H9 (cell line): ENCODE measurements around the gene LPAR2. TPM values are rescaled to one million over a fixed set of nuclear protein-coding genes. Genes with fewer than 3 reads are reported as not detected.

ENCODE experiments used
- DNase-seq: peaks from one replicate; pipeline ENCODE4 v3.0.0-alpha.2; 2017
- H2AFZ ChIP-seq: one replicate; pipeline ENCODE4 v1.6.1; 2013; ENCODE audit warnings: mild to moderate bottlenecking, low read length, control low read depth, moderate library complexity
- H2AK5ac ChIP-seq: 2 replicates; pipeline ENCODE4 v1.6.1; 2013; ENCODE audit warnings: low read length, control low read depth, mixed read lengths; ENCODE audit not compliant: insufficient read length
- H2BK120ac ChIP-seq: one replicate; pipeline ENCODE4 v1.6.1; 2013; ENCODE audit warnings: low read depth, mild to moderate bottlenecking, low read length, control low read depth, inconsistent platforms; ENCODE audit not compliant: poor library complexity, severe bottlenecking
- H2BK12ac ChIP-seq: 2 replicates; pipeline ENCODE4 v1.6.1; 2013; ENCODE audit warnings: low read length, control low read depth, mixed read lengths, low read depth; ENCODE audit not compliant: insufficient read length
- H2BK15ac ChIP-seq: 2 replicates; pipeline ENCODE4 v1.6.1; 2013; ENCODE audit warnings: low read depth, low read length, control low read depth
- H2BK20ac ChIP-seq: one replicate; pipeline ENCODE4 v1.6.1; 2013; ENCODE audit warnings: low read depth, mild to moderate bottlenecking, low read length, control low read depth, inconsistent platforms; ENCODE audit not compliant: poor library complexity, severe bottlenecking
- H2BK5ac ChIP-seq: 2 replicates; pipeline ENCODE4 v1.6.1; 2013; ENCODE audit warnings: low read length, control low read depth, mixed read lengths; ENCODE audit not compliant: insufficient read length
- H3K14ac ChIP-seq: 2 replicates; pipeline ENCODE4 v1.6.1; 2013; ENCODE audit warnings: low read length, control low read depth; ENCODE audit not compliant: insufficient read depth
- H3K18ac ChIP-seq: 2 replicates; pipeline ENCODE4 v1.6.1; 2013; ENCODE audit warnings: low read depth, mild to moderate bottlenecking, mixed read lengths, low read length, control low read depth; ENCODE audit not compliant: insufficient read length
- H3K23ac ChIP-seq: 2 replicates; pipeline ENCODE4 v1.6.1; 2013; ENCODE audit warnings: low read length, control low read depth, mixed read lengths, low read depth; ENCODE audit not compliant: insufficient read length
- H3K23me2 ChIP-seq: 2 replicates; pipeline ENCODE4 v1.6.1; 2013; ENCODE audit warnings: low read depth, mild to moderate bottlenecking, mixed read lengths, low read length, control low read depth; ENCODE audit not compliant: insufficient read length, poor library complexity, severe bottlenecking
- H3K27ac ChIP-seq: 2 replicates; pipeline ENCODE4 v1.5.1; 2013; ENCODE audit warnings: low read length, control low read depth, mixed read lengths, low read depth; ENCODE audit not compliant: insufficient read length
- H3K27me3 ChIP-seq: 2 replicates; pipeline ENCODE4 v1.6.1; 2013; ENCODE audit warnings: low read length, control low read depth, inconsistent platforms; ENCODE audit not compliant: insufficient read depth
- H3K4ac ChIP-seq: 2 replicates; pipeline ENCODE4 v1.6.1; 2013; ENCODE audit warnings: low read depth, mild to moderate bottlenecking, control low read depth, inconsistent platforms, low read length, moderate library complexity
- H3K4me1 ChIP-seq: 2 replicates; pipeline ENCODE4 v1.6.1; 2013; ENCODE audit warnings: low read length, control low read depth, inconsistent platforms; ENCODE audit not compliant: insufficient read depth
- H3K4me2 ChIP-seq: 2 replicates; pipeline ENCODE4 v1.6.1; 2013; ENCODE audit warnings: low read length, control low read depth, mixed read lengths; ENCODE audit not compliant: insufficient read length, insufficient read depth
- H3K56ac ChIP-seq: 2 replicates; pipeline ENCODE4 v1.6.1; 2013; ENCODE audit warnings: low read depth, mild to moderate bottlenecking, mixed read lengths, low read length, control low read depth; ENCODE audit not compliant: insufficient read length
- H3K79me1 ChIP-seq: 2 replicates; pipeline ENCODE4 v1.6.1; 2013; ENCODE audit warnings: low read depth, mild to moderate bottlenecking, moderate library complexity, low read length, control low read depth, inconsistent platforms; ENCODE audit not compliant: insufficient read depth, poor library complexity, severe bottlenecking
- H3K79me2 ChIP-seq: 2 replicates; pipeline ENCODE4 v1.6.1; 2013; ENCODE audit warnings: low read length, control low read depth, inconsistent platforms; ENCODE audit not compliant: insufficient read depth
- H3K9ac ChIP-seq: 2 replicates; pipeline ENCODE4 v1.6.1; 2013; ENCODE audit warnings: low read length, control low read depth, mixed read lengths; ENCODE audit not compliant: insufficient read length; ENCODE audit errors: extremely low read depth
- H3K9me3 ChIP-seq: one replicate; pipeline ENCODE4 v1.6.1; 2013; ENCODE audit warnings: low read depth, low read length, inconsistent platforms; ENCODE audit not compliant: control insufficient read depth
- H3T11ph ChIP-seq: one replicate; pipeline ENCODE4 v1.6.1; 2013; ENCODE audit warnings: mild to moderate bottlenecking, low read length, control low read depth, inconsistent platforms
- H4K20me1 ChIP-seq: one replicate; pipeline ENCODE4 v1.6.1; 2013; ENCODE audit not compliant: control insufficient read depth, insufficient read length, insufficient read depth
- H4K5ac ChIP-seq: 2 replicates; pipeline ENCODE4 v1.6.1; 2013; ENCODE audit warnings: low read depth, mild to moderate bottlenecking, mixed read lengths, low read length, control low read depth; ENCODE audit not compliant: insufficient read length
- H4K8ac ChIP-seq: replicated peaks from 2 replicates; pipeline ENCODE4 v1.6.1; 2013; ENCODE audit warnings: low read length, control low read depth, mixed read lengths, low read depth; ENCODE audit not compliant: insufficient read length
- H4K91ac ChIP-seq: 2 replicates; pipeline ENCODE4 v1.6.1; 2013; ENCODE audit warnings: low read depth, mild to moderate bottlenecking, moderate library complexity, mixed read lengths, low read length, control low read depth; ENCODE audit not compliant: insufficient read length
- H3K27ac Mint-ChIP-seq, 3 experiments: 2 replicates in 2 of 3; 3 replicates in 1 of 3; pipeline ENCODE4 v1.8.0; 2020 to 2021; ENCODE audit warnings: mixed read lengths in 3 of 3, mild to moderate bottlenecking in 1 of 3, moderate library complexity in 1 of 3
- H3K27me3 Mint-ChIP-seq: 2 replicates; pipeline ENCODE4 v1.8.0; 2021; ENCODE audit warnings: low read depth, mild to moderate bottlenecking, moderate library complexity, mixed read lengths
- H3K36me3 Mint-ChIP-seq, 3 experiments: 2 replicates in 2 of 3; 3 replicates in 1 of 3; pipeline ENCODE4 v1.8.0; 2020 to 2021; ENCODE audit warnings: low read depth in 3 of 3, mixed read lengths in 3 of 3; ENCODE audit not compliant: insufficient read depth in 1 of 3
- H3K4me1 Mint-ChIP-seq, 2 experiments: 2 replicates each; pipeline ENCODE4 v1.8.0; 2020; ENCODE audit warnings: mixed read lengths in 2 of 2
- H3K4me3 Mint-ChIP-seq, 2 experiments: 2 replicates in 1 of 2; 3 replicates in 1 of 2; pipeline ENCODE4 v1.8.0; 2020 to 2021; ENCODE audit warnings: mild to moderate bottlenecking in 2 of 2, mixed read lengths in 2 of 2, moderate library complexity in 1 of 2
- H3K9me3 Mint-ChIP-seq, 2 experiments: 2 replicates in 1 of 2; 3 replicates in 1 of 2; pipeline ENCODE4 v1.8.0; 2020; ENCODE audit warnings: mild to moderate bottlenecking in 2 of 2, mixed read lengths in 2 of 2, moderate library complexity in 1 of 2
- WGBS: extraction: QIAGEN DNeasy Blood & Tissue Kit; methylation state at CpG from one replicate; pipeline ENCODE4 v1.1.7; 2013; ENCODE audit warnings: missing lambda C conversion rate, low lambda C conversion rate, mixed read lengths; ENCODE audit not compliant: insufficient read length; ENCODE audit errors: extremely low coverage; 5-methylcytosine and 5-hydroxymethylcytosine counted together
- total RNA-seq: library from RNA; stranded (reverse); gene quantifications from 2 replicates; pipeline ENCODE4 v1.2.1, GENCODE V29; 2021
- TF ChIP-seq, protein P1 (sequence below): fragments of 200-600 bp; sonication (generic); conservative IDR thresholded peaks from 3 replicates; pipeline ENCODE4 v1.8.0; 2021; ENCODE audit warnings: antibody characterized with exemption, mild to moderate bottlenecking

The LPAR2 gene
- total RNA-seq, 1 experiment from 2014 or later, result 51.8 TPM

DNA sequence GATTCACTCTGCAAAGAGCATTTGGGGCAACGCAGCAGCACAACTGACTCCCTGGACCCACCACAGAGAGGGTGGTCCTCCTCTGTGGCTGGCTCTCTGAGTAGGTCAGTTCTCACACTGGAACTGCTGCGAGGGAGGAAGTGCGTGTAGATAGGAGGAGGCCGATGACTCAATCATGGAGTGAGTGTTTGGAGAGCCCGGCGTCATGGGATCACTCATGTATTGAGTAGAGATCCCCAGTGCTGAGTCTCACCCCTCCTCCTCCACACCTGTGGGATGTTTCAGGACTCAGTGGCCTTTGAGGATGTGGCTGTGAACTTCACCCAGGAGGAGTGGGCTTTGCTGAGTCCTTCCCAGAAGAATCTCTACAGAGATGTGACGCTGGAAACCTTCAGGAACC lies 49.6 kb upstream of the LPAR2 start:
- Histone ChIP-seq H4K91ac (no peak overlapping the region), H4K20me1 (no peaks in the 10 kb centered on the region), H2BK120ac (no peak overlapping the region), H3K4me2 (no peak overlapping the region), H2BK12ac (no peak overlapping the region), H4K5ac (no peak overlapping the region), H3K23me2 (no peaks in the 10 kb centered on the region), H3K79me2 (peaks cover 2% of the 10 kb centered on the region; the same call in 1 of the 2 replicates), H2BK15ac (no peak overlapping the region), H3K27ac (no peak overlapping the region), H3K4ac (no peak overlapping the region), H3K4me1 (no peaks in the 10 kb centered on the region), H3K56ac (no peak overlapping the region), H3K27me3 (no peaks in the 10 kb centered on the region), H3T11ph (no peak overlapping the region), H4K8ac (no peak overlapping the region), H3K14ac (no peak overlapping the region), H3K18ac (no peak overlapping the region), H2BK5ac (no peak overlapping the region), H3K9ac (no peak overlapping the region), H3K23ac (no peak overlapping the region), H2AFZ (no peak overlapping the region), H2AK5ac (no peak overlapping the region), H2BK20ac (no peak overlapping the region), H3K79me1 (peaks cover 12% of the 10 kb centered on the region), H3K9me3 (no peaks in the 10 kb centered on the region)
- no CpG with 5 or more reads among the region's 7 CpGs for WGBS
- H3K4me1 Mint-ChIP-seq, result peaks cover 3% of the 10 kb centered on the region in 2 experiments; a peak in 2 of 4 replicates
- TF ChIP-seq, protein P1, sequence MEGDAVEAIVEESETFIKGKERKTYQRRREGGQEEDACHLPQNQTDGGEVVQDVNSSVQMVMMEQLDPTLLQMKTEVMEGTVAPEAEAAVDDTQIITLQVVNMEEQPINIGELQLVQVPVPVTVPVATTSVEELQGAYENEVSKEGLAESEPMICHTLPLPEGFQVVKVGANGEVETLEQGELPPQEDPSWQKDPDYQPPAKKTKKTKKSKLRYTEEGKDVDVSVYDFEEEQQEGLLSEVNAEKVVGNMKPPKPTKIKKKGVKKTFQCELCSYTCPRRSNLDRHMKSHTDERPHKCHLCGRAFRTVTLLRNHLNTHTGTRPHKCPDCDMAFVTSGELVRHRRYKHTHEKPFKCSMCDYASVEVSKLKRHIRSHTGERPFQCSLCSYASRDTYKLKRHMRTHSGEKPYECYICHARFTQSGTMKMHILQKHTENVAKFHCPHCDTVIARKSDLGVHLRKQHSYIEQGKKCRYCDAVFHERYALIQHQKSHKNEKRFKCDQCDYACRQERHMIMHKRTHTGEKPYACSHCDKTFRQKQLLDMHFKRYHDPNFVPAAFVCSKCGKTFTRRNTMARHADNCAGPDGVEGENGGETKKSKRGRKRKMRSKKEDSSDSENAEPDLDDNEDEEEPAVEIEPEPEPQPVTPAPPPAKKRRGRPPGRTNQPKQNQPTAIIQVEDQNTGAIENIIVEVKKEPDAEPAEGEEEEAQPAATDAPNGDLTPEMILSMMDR, result no peak
- peaks cover 6 to 45% of the 10 kb centered on the region in 2 experiments; a peak in 3 of 5 replicates for H3K9me3 Mint-ChIP-seq
- peak overlapping the region in 1 of 3 experiments; percentile 91; a peak in 2 of 7 replicates for H3K27ac Mint-ChIP-seq
- no peaks in the 10 kb centered on the region for H3K27me3 Mint-ChIP-seq
- DNase-seq, result no peak
- no peak overlapping the region for H3K4me3 Mint-ChIP-seq
- H3K36me3 Mint-ChIP-seq, result peaks cover 79 to 85% (median 80%) of the 10 kb centered on the region in 3 experiments
